ENCODE results near the gene PIP5K1C. TPM values are rescaled to one million over a fixed set of nuclear protein-coding genes. Genes with fewer than 3 reads are reported as not detected.

The PIP5K1C gene
- total and polyA plus RNA-seq, 9 of the 15 experiments (the other 6 are each of a cell fraction or from before 2014, with no cell fraction given) = 0.38 to 22.1 (median 4.1) TPM

GRCh38 chr19:3607303-3608078 lies 92.8 kb downstream of the PIP5K1C start (continued):
- no peak for TF ChIP-seq TSHZ1 (CRISPR knock-in tag; IDR thresholded peaks at IDR 0.05)
- TF ChIP-seq ZBTB7A (IDR thresholded peaks at IDR 0.05; ENCODE audit: borderline replicate concordance, control insufficient read depth, low read depth, low read length) = peak; percentile 48; the same call in 1 of the 2 replicates
- no peak for TF ChIP-seq E2F1 (CRISPR knock-in tag; IDR thresholded peaks at IDR 0.05)
- no peak for TF ChIP-seq NR4A1 (CRISPR knock-in tag; IDR thresholded peaks at IDR 0.05)
- no peak for TF ChIP-seq NR4A1 (tag; IDR thresholded peaks at IDR 0.05)
- TF ChIP-seq ESRRA (IDR thresholded peaks at IDR 0.05; ENCODE audit: borderline replicate concordance, low read depth) = peak; percentile 14; the same call in 1 of the 2 replicates
- TF ChIP-seq MECOM (CRISPR knock-in tag; IDR thresholded peaks at IDR 0.05) = 0 out of 2 replicates have a peak, but pooled peaks have one; percentile 31
- no peak for TF ChIP-seq CEBPG (CRISPR knock-in tag; IDR thresholded peaks at IDR 0.05)
- no peak for TF ChIP-seq CEBPG (tag; conservative IDR thresholded peaks at IDR 0.05 in 1 of 2, IDR thresholded peaks at IDR 0.05 in 1 of 2)
- TF ChIP-seq BCOR (IDR thresholded peaks at IDR 0.05) = no peak
- TF ChIP-seq MAFK (IDR thresholded peaks at IDR 0.05; ENCODE audit: low read length) = no peak
- no peak for TF ChIP-seq CREB3L1 (IDR thresholded peaks at IDR 0.05; ENCODE audit: borderline replicate concordance, low read depth)
- TF ChIP-seq ZNF347 (CRISPR knock-in tag; IDR thresholded peaks at IDR 0.05; ENCODE audit: low read depth) = no peak
- TF ChIP-seq HMGN3 (IDR thresholded peaks at IDR 0.05; ENCODE audit: borderline replicate concordance, extremely low read depth, insufficient read length, low read depth, low read length) = peak; percentile 24
- TF ChIP-seq ZNF507 (tag; conservative IDR thresholded peaks at IDR 0.05) = no peak
- no peak for TF ChIP-seq NCOR1 (IDR thresholded peaks at IDR 0.05)
- 0 out of 2 replicates have a peak, but pooled peaks have one; percentile 51 for TF ChIP-seq THAP7 (CRISPR knock-in tag; IDR thresholded peaks at IDR 0.05)
- no peak for TF ChIP-seq ZNF146 (CRISPR knock-in tag; IDR thresholded peaks at IDR 0.05; ENCODE audit: unreplicated experiment)
- TF ChIP-seq ATF7 (IDR thresholded peaks at IDR 0.05) = peak; percentile 25; the same call in 1 of the 2 replicates
- TF ChIP-seq RBFOX2 (IDR thresholded peaks at IDR 0.05; ENCODE audit: low read depth, low read length) = peak; percentile 45
- no peak for TF ChIP-seq KLF1 (tag; IDR thresholded peaks at IDR 0.05)
- TF ChIP-seq TCF7 (IDR thresholded peaks at IDR 0.05; ENCODE audit: borderline replicate concordance) = no peak
